ENCODE results near the gene HAAO. TPM values are rescaled to one million over a fixed set of nuclear protein-coding genes. Genes with fewer than 3 reads are reported as not detected.
A peak's percentile ranks its signal among the peaks of the same experiment; 100 is the strongest.

The HAAO gene
- total and polyA plus RNA-seq, 2 of the 13 experiments (the other 11 are each of a cell fraction or from before 2014, with no cell fraction given): 36.1 to 42.7 TPM

GRCh38 chr2:42787788-42788477, 4.5 kb downstream of the HAAO start (continued):
- TF ChIP-seq MEIS1 (CRISPR knock-in tag; IDR thresholded peaks at IDR 0.05; ENCODE audit: borderline replicate concordance) (peak; percentile 65; the same call in 1 of the 2 replicates), HOXA5 (CRISPR knock-in tag; IDR thresholded peaks at IDR 0.05) (no peak), NKX3-1 (CRISPR knock-in tag; IDR thresholded peaks at IDR 0.05) (no peak), USF2 (IDR thresholded peaks at IDR 0.05; ENCODE audit: low read depth, low read length) (no peak), USF2 (CRISPR knock-in tag; IDR thresholded peaks at IDR 0.05; ENCODE audit: borderline replicate concordance) (no peak), ZNF879 (CRISPR knock-in tag; IDR thresholded peaks at IDR 0.05) (no peak; the same call in 1 of the 2 replicates), NFE2 (CRISPR knock-in tag; IDR thresholded peaks at IDR 0.05) (no peak), U2AF2 (IDR thresholded peaks at IDR 0.05; ENCODE audit: low read depth, low read length) (no peak), SP4 (CRISPR knock-in tag; IDR thresholded peaks at IDR 0.05) (no peak), HNF1B (CRISPR knock-in tag; IDR thresholded peaks at IDR 0.05) (no peak), KIAA2018 (CRISPR knock-in tag; IDR thresholded peaks at IDR 0.05; ENCODE audit: borderline replicate concordance) (no peak), NFKBIZ (CRISPR knock-in tag; IDR thresholded peaks at IDR 0.05) (no peak), ONECUT2 (CRISPR knock-in tag; IDR thresholded peaks at IDR 0.05) (no peak), CENPX (CRISPR knock-in tag; IDR thresholded peaks at IDR 0.05) (no peak), MXD3 (CRISPR knock-in tag; IDR thresholded peaks at IDR 0.05) (no peak), ZNF382 (CRISPR knock-in tag; IDR thresholded peaks at IDR 0.05; ENCODE audit: borderline replicate concordance) (no peak), CCDC6 (CRISPR knock-in tag; IDR thresholded peaks at IDR 0.05) (no peak)
